Endometrial microvascular endothelial cells (primary cell): ENCODE data around the gene AAMP. TPM values are rescaled to one million over a fixed set of nuclear protein-coding genes. Genes with fewer than 3 reads are reported as not detected.

Experiments
- total RNA-seq: library from RNA; depleted of rRNA; stranded (reverse); fragments of >200 nt; gene quantifications from one replicate; pipeline ENCODE4 v1.2.3, GENCODE V29; 2015; ENCODE audit errors: inconsistent ontology term

AAMP gene
- total RNA-seq, 1 donor from 2014 or later: 117 TPM

Other genes with a start within 250 kb of the AAMP start
- gene RUFY4, start 200.9 kb downstream of the AAMP start, total RNA-seq: not detected
- not detected for gene CXCR2, start 144.1 kb downstream of the AAMP start, total RNA-seq
- gene CXCR1, start 103.2 kb downstream of the AAMP start, total RNA-seq: not detected
- 558 TPM for gene ARPC2, start 52.9 kb downstream of the AAMP start, total RNA-seq
- gene GPBAR1, start 9.1 kb downstream of the AAMP start, total RNA-seq: not detected
- 46.5 TPM for gene PNKD, start 382 bp upstream of the AAMP start, total RNA-seq
- 106 TPM for gene TMBIM1, start 22.4 kb upstream of the AAMP start, total RNA-seq
- not detected for gene CATIP, start 86.7 kb upstream of the AAMP start, total RNA-seq
- not detected for gene SLC11A1, start 112.1 kb upstream of the AAMP start, total RNA-seq
- gene CTDSP1, start 129.7 kb upstream of the AAMP start, total RNA-seq: 76.4 TPM
- not detected for gene VIL1, start 149.0 kb upstream of the AAMP start, total RNA-seq